K562 treated with DMSO at 1 percent for 12 hours (cell line): ENCODE data around the gene GOLGA8N. TPM values are rescaled to one million over a fixed set of nuclear protein-coding genes. Genes with fewer than 3 reads are reported as not detected.

Experiments used
- total RNA-seq: library from RNA; unstranded; fragments of 300-600 nt; gene quantifications from 2 replicates; pipeline ENCODE4 v1.2.3, GENCODE V29; 2022; ENCODE audit not compliant: insufficient read depth

GOLGA8N gene
- total RNA-seq, result 0.22 and 2.2 TPM in 2 replicates

DNA sequence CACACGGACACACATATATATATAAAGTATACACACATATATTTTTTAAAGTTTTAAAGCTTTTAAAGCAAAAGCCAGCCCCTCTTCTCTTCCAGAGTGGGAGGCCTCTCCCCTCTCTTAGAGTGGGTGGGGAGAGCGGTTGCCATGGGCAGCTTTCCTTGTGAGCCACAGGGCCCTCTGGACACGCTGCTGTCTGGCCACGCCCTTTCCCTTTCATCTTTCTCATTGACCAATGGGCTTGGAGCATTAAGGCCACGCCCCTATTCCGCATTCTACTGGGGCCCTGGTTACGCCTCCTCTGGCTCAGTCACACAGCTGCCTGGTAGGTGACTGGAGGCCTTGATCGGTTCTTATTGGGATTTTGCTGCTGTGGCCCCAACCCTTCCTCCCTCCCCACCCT lies at the start of gene GOLGA8N:
Gene GOLGA8N (plus strand): TSS at position 306 of the 400 bp plus-strand sequence.

GRCh38 chr15:32615051-32615870 lies 22.0 kb downstream of the GOLGA8N start, which contains the start of gene ARHGAP11A:
Gene ARHGAP11A (plus strand): TSS chr15:32615504. CDS start chr15:32616212, 708 bp downstream.

GRCh38 chr15:32641517-32642059 lies 48.3 kb downstream of the GOLGA8N start, which contains the start of gene SCG5:
Gene SCG5 (plus strand): TSS chr15:32641710. CDS start chr15:32643593, 1,883 bp downstream.

Other genes with a start within 250 kb of the GOLGA8N start
- not detected in 2 replicates for gene GOLGA8K, start 190.2 kb upstream of the GOLGA8N start, total RNA-seq
- gene GOLGA8O, start 137.8 kb upstream of the GOLGA8N start, total RNA-seq, result not detected in 2 replicates
- gene ARHGAP11A, start 22.0 kb downstream of the GOLGA8N start, total RNA-seq, result 6.1 and 22.4 TPM in 2 replicates
- gene SCG5, start 48.3 kb downstream of the GOLGA8N start, total RNA-seq, result not detected in 2 replicates
- not detected in 2 replicates for gene GREM1, start 124.5 kb downstream of the GOLGA8N start, total RNA-seq